Stimulated activated CD8-positive, alpha-beta memory T cell treated with anti-CD3 and anti-CD28 coated beads, Interleukin-15, amount 100 ng/mL, for 1 hour (primary cell): ENCODE measurements around the gene FBL.
"Not testable (repeated sequence)": the region's sequence is repeated elsewhere in the genome, so short reads cannot be mapped to it uniquely, and the experiment has no call there.

Experiments used
- DNase-seq: peaks from one replicate; pipeline ENCODE4 v3.0.0-alpha.2; 2020; ENCODE audit warnings: low read depth

Gene FBL

DNA sequence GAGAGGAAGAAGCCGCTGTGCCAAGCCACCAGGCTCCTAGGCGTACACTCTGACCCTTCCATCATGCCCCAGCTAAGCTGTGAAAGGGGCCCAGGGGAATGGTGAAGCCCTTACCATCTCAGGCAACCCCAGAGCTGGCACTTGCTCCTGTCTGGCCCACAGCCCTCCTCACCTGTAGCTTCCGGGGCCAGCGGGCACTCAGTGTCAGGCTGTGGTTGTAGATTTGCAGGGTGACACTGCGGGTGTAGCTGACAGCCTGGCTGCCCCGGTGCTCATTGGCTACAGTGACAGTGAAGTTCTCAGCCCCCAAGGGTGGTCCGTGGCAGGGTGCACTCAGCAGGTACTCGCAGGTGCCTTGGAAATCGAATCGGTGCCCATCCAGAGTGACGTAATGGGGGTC lies 30.3 kb upstream of the FBL start:
- DNase-seq = not testable (repeated sequence)

DNA sequence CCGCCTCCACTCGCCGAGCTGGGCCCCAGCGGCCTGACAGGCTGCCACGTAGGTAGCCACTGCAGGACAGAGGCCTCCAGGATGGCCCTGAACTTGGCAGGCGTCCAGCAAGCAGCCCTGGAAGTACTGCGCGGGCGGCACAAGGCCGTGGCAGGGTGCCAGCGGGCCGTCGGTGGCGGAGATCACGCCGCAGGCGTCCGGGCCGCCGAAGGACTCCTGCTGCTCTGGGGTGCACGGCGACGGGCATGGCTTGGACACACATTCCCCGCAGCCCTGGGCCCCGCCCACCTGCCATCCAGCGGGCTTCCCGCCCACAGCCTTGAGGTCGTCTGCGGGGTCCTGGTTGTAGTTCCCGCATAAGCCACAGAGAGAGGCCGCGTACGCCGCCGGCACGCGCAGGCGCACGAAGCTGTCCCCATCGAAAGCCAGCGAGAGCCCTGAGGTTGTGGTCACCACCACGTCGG lies 29.3 kb upstream of the FBL start:
- DNase-seq = not testable (repeated sequence)

DNA sequence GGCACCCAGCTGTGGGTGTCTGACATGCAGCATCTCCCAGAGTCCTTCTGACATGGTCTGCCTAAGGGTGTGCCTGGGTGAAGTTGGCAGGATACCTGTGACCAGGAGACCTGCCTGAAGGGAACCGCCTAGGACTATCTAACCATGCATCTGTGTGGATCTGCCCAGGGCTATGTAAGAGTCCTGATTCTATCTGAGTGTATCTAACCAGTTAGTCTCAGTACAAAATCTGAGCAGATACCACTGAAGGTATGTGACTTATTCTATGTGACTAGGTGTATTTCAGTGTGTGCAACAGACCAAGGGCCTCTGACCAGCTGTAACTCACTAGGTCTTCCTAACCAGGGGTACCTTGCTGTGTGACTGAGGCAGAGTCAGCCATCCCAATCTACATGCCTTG lies 28.2 kb upstream of the FBL start:
- no peak for DNase-seq

- no peak for DNase-seq
Measured at GRCh38 chr19:39873385-39873784, 27.2 kb upstream of the FBL start.

DNA sequence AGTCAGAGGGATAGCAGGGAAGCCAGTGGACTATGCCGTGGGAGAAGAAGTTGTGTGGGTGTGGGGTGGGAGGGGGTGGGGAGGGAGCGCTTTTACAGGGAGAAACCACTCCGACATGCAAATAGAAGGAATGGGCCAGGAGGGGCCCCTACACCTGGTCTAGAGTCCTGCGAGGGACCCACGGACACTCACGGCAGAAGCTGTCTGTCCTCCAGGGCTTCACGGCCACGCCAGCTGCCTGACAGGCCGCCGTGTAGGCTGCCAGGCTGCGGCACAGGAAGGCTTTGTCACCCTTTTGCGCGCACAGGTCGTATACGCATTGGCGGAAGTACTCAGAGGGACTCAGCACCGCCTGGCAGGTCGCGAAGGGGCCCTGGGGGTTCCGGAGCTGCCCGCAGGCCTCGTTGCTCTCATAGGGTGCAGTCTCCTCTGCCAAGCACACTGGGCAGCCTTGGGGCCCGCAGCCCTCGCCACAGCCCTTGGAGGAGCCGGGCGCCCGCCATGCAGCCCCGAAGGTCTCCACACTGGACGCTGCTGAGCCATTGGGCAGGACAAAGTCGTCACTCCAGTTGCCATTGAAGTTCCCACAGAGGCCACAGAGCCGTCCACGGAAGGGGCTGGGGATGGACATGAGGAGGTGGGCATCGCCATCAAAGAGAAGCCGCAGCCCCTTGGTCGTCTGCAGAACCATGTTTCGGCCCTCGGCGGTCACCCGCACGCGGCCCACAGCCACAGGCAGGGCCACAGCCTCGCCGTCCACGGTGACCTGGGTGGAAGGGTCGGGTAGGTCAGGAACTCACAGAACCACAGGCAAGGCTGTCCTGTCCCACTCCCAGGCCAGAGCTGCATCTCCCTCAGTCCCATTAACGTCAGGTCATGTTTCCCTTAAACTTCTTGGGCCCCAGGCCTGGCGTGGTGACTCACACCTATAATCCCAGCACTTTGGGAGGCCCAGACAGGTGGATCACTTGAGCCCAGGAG lies 26.0 kb upstream of the FBL start:
- no peak for DNase-seq

DNA sequence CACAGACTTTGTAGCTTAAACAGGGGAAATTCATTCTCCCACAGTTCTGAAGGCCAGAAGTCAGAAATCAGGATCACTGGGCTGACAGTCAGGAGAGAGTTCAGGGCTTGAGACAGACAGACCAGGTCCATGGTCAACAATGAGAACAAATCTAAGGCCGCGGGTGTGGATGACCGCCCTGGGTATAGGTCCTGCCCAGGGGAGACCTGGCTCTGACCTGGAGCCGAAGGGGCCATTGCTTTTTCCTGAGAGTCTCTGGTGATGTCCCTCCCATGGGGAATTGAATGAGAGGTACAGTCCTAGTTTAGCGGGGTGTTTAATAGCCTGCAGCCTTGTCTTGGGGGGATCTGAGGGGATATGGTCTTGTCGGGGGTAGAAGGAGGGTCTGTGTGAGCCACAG lies 25.2 kb upstream of the FBL start:
- DNase-seq = no peak

DNA sequence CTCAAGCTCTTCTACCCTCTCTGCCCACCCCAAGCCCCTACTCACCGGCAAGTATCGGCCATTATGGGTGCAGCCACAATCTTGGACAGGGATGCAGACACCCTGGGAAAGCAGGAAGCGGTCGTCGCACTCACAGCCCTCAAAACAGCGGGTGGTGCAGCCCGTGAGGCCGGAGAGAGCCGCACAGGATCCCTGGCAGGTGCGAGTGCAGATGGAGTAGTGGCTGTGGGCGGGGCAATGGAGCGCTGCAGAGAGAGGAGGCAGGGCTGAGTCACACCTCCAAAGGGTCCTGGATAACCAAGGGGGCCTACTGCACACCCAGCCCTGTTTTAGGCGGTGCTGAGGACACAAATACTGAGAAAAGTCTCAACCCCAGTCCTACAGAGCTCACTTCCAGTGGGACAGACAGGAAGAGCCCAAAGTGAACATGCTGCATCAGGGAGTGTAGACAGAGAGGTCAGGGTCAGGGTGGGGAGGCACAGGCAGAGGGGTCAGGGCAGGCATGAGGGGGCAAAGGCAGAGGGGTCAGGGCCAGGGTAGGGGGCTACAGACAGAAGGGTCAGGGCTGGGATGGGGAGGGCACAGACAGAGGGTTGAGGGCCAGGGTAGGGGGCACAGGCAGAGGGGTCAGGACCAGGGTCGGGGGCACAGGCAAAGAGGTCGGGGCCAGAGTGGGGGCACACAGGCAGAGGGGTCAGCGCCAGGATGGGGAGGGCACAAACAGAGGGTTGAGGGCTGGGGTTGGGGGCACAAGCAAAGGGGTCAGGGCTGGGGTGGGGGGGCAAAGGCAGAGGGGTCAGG lies 24.2 kb upstream of the FBL start:
- no peak for DNase-seq

DNA sequence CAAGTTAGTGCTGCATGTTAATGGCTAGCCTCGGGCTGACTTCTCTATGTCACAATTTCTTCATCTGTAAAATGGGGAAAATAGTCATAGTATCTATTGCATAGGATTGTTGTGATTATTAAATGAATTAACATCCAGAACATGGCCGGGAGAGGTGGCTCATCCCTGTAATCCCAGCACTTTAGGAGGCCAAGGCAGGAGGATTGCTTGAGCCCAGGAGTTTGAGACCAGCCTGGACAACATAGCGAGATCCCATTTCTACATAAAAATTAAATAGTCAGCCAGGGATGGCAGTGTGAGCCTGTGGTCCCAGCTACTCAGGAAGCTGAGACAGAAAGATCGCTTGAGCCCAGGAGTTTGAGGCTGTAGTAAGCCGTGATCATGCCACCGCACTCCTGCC lies 21.8 kb upstream of the FBL start:
- no peak for DNase-seq

GRCh38 chr19:39867133-39867532 lies 21.0 kb upstream of the FBL start:
- DNase-seq = no peak

GRCh38 chr19:39865953-39866352 lies 19.8 kb upstream of the FBL start:
- no peak for DNase-seq

- DNase-seq = no peak
Measured at GRCh38 chr19:39865186-39865585, 19.0 kb upstream of the FBL start.

- DNase-seq = no peak
Measured at GRCh38 chr19:39864118-39864517, 17.9 kb upstream of the FBL start.

DNA sequence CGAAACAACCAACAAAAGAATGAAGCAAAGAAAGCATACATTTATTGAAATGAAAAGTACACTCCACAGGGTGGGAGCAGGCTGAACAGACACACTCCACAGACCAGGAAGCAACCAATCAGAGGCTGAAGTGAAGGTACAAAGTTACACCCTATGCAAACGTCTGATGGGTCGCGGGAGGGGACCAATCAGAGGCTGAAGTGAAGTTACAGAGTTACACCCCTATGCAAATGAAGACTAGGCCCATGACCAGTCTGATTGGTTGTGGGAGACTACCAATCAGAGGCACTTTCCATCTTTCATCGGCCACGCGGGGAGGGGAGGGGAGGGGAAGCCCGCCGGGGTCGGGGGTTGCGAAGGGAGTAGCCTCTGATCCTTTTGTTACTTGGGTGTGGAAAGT lies 12.4 kb upstream of the FBL start:
- DNase-seq = no peak

- no peak for DNase-seq
Measured at GRCh38 chr19:39852882-39853281, 6.7 kb upstream of the FBL start.

GRCh38 chr19:39850892-39851291 lies 4.7 kb upstream of the FBL start:
- no peak for DNase-seq

DNA sequence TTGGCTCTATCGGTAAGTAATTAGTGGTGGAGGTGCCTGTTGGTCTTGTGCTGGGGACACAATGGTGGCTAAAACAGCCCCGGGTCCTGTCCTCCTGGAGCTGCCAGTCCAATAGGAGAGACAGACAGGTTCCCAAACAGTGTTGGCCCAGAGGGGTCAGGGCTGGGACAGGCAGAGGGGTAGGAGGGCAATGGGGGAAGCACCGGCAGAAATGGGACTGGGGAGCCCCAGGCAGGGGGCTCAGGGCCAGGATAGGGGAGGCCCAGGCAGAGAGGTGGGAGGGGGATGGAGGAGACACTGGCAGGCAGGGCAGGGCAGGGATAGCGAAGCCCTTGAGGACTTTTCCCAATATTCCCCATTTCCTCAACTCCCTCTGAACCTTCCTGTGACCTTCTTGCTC lies 2.2 kb upstream of the FBL start:
- no peak for DNase-seq

DNA sequence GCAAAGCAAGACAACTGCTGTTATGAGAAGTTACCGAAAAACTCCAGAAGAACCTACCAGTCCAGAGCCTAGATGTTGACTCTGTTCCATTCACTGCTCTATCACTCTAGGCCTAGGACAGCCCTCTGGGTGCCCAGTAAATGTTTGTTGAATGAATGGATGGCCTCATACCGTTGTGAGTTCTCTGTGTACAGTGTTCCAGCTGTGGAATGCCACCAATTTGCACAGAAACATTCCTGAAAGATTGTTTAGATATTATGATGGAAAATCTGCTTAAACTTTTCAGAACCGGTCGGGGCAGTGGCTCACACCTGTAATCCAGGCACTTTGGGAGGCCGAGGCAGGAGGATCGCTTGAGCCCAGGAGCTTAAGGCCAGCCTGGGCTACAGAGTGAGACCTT lies 1.3 kb upstream of the FBL start:
- no peak for DNase-seq

DNA sequence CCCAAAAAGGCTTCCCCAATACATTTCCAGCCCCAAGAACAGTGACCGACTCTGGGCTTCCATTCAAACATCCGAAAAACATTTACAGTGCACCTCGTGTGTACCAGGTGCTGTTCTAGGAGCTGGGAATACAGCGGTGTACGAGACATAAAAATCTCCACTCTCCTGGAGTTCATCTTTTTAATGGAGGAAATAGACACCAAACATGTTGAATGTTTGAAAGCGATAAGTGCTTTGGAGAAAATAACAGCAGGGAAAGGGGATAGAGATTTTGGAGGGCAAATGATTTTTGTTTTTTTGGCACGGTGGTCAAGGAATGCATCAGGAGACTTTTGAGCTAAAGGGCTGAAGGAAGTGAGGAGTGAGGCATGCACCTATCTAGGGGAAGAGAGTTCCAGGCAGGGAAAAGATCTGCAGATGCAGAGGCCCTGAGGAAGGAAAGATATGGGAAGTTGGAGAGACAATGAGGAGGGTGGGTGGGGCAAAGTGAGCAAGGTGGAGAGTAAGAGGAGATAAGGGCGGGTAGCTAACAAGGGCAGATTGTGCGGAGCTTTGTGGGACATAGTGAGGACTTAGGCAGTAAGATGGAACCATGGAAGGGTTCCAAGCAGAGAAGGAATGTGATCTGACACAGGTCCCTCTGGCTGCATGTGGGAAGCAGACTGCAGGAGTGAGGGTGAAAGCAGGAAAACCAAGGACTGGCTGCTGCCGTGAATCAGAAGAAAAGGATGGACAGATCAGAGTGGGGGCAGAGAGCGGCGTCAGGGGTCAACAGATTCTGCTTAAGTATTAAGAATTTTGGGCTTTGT lies 703 bp upstream of the FBL start:
- no peak for DNase-seq

DNA sequence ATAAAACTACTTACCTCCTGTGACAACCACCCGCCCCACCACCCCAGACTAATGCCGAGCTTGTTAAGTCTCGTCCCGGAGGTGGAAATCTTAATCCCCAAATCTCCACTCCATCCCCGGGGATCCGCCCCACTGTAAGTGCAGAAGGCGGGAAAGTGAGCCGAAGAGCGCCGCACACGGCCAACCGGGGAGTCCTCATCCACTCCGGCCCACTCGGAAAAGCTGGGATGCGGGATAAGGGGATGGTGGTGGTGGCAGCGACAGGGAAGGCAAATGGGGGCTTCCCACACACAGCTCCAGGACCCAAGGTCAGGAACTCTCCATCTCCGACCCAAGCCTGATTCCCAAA lies 621 bp downstream of the FBL start:
- no peak for DNase-seq

DNA sequence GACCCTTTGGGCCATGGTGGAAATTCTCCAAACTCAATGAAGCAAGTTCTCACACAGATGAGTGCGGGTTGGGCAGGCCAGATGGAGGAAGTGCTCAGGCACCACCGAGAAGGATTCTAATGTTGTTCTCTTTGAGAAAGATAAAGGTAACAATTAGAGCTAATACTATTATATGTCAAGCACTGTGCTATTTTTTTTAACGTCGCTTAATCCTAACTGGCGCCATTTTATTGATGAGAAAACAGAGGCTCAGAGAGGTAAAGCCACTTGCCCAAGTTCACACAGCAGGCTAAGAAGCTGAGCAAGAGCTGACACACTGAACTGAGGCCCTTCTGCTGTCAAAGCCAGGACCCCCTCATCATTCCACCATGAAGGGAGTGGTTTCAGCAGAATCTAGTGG lies 1.0 kb downstream of the FBL start:
- no peak for DNase-seq

DNA sequence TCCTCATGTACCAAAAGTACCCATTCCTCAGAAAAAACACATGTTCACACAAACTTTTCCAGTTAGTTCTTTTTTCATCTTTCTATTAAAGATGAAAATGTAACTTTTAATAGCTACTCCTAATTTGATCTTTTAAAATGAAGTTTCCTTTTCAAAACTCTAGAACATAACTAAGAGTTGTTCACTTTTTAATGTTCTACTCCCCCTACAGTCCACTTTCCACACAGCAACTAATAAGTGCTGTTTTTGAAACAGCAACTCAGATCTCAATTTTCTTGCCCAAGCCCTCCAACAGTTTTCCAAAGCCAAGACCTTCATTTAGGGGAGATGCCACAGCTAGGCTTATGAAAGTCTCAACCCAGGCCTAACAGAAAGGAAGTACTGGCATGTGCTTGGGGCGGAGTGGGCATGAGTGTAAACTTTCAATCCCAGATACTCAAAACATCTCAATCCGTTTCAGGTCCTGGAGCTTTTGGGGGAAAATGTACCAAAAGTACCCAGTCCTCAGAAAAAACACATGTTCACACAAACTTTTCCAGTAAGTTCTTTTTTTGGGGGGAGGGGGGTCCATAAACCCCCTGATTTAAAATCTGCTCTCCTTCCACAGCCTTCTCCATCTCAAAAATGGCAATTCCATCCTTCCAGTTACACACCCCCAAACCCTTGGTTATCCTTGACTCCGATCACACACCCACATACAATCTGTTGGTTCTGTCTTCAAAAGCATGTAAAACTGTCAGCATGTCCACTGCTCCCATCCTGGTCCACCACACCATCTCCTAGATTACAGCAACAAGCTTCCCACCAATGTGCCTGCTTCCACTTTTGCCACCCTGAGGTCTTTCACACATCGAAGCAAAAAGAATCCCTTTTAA lies 2.0 kb downstream of the FBL start:
- DNase-seq = no peak
